ENCODE data around the gene FAM174C. TPM values are rescaled to one million over a fixed set of nuclear protein-coding genes. Genes with fewer than 3 reads are reported as not detected.
"Not testable (repeated sequence)": the region's sequence is repeated elsewhere in the genome, so short reads cannot be mapped to it uniquely, and the experiment has no call there.

Gene FAM174C
- total RNA-seq, 2 experiments from 2014 or later: 77.0 to 88.0 TPM

DNA sequence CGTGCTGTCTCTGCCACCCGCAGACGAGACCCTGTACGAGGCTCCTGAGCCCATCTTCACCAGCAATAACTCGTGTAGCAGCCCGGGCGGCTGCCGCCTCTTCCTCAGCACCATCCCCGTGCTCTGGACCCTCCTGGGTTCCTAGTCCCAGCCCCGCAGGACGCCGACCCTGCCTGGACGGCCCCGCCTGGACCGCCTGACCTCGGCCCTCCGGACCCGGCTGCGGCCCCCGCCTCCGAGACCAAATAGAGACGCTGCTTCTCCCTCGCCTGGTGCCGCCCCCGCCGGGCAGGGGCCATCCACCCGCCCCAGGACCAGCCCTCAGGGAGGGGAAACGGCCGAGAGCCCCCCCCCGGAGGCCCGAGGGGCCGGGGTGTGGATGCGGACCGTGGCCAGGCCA, 24.5 kb downstream of the FAM174C start:
- Mint-ChIP-seq H3K4me1 (ENCODE audit: low read depth) (no peaks in the 10 kb centered on the region), H3K9me3 (no peaks in the 10 kb centered on the region), H3K27ac (no peak overlapping the region), H3K27me3 (peaks cover 6% of the 10 kb centered on the region), H3K4me3 (no peak overlapping the region), H3K36me3 (ENCODE audit: low read depth) (no peaks in the 10 kb centered on the region)
- no peak for ATAC-seq
- intact Hi-C loops (cut with micrococcal nuclease): no loop called here
- POLR2A ChIA-PET: no interaction called here
- no peak for DNase-seq
- TF ChIP-seq, protein P1, sequence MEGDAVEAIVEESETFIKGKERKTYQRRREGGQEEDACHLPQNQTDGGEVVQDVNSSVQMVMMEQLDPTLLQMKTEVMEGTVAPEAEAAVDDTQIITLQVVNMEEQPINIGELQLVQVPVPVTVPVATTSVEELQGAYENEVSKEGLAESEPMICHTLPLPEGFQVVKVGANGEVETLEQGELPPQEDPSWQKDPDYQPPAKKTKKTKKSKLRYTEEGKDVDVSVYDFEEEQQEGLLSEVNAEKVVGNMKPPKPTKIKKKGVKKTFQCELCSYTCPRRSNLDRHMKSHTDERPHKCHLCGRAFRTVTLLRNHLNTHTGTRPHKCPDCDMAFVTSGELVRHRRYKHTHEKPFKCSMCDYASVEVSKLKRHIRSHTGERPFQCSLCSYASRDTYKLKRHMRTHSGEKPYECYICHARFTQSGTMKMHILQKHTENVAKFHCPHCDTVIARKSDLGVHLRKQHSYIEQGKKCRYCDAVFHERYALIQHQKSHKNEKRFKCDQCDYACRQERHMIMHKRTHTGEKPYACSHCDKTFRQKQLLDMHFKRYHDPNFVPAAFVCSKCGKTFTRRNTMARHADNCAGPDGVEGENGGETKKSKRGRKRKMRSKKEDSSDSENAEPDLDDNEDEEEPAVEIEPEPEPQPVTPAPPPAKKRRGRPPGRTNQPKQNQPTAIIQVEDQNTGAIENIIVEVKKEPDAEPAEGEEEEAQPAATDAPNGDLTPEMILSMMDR (IDR thresholded peaks at IDR 0.05): no peak
- CTCF ChIA-PET: no interaction called here

- ATAC-seq (no peak), DNase-seq (no peak)
- CTCF ChIA-PET: interaction anchor here (2.0 kb wide), 1 partner anchor 22 kb away, joined by 5 read pairs; no protein-coding TSS in a partner anchor
- no peaks in the 10 kb centered on the region for H3K4me1 Mint-ChIP-seq (ENCODE audit: low read depth)
- TF ChIP-seq, protein P1 (IDR thresholded peaks at IDR 0.05): no peak
- intact Hi-C loops (cut with micrococcal nuclease): no loop called here
- H3K27ac Mint-ChIP-seq: no peak overlapping the region
- H3K36me3 Mint-ChIP-seq (ENCODE audit: low read depth): no peaks in the 10 kb centered on the region
- H3K27me3 Mint-ChIP-seq: peaks cover 2% of the 10 kb centered on the region
- POLR2A ChIA-PET: no interaction called here
- no peak overlapping the region for H3K4me3 Mint-ChIP-seq
- H3K9me3 Mint-ChIP-seq: no peaks in the 10 kb centered on the region
Measured at GRCh38 chr19:1300744-1301490, 25.6 kb downstream of the FAM174C start.

GRCh38 chr19:1302533-1303239, 27.4 kb downstream of the FAM174C start:
- TF ChIP-seq, protein P1 (IDR thresholded peaks at IDR 0.05): no peak
- ATAC-seq (no peak), DNase-seq (no peak)
- POLR2A ChIA-PET: no interaction called here
- no peaks in the 10 kb centered on the region for H3K9me3 Mint-ChIP-seq
- intact Hi-C loops (cut with micrococcal nuclease): no loop called here
- H3K36me3 Mint-ChIP-seq (ENCODE audit: low read depth): no peaks in the 10 kb centered on the region
- peaks cover 2% of the 10 kb centered on the region for H3K27me3 Mint-ChIP-seq
- CTCF ChIA-PET: interaction anchor here (1.1 to 2.0 kb wide), 2 partner anchors 13 to 23 kb away, joined by 3 to 5 read pairs; no protein-coding TSS in a partner anchor
- H3K27ac Mint-ChIP-seq: no peak overlapping the region
- H3K4me3 Mint-ChIP-seq: no peak overlapping the region
- no peaks in the 10 kb centered on the region for H3K4me1 Mint-ChIP-seq (ENCODE audit: low read depth)

DNA sequence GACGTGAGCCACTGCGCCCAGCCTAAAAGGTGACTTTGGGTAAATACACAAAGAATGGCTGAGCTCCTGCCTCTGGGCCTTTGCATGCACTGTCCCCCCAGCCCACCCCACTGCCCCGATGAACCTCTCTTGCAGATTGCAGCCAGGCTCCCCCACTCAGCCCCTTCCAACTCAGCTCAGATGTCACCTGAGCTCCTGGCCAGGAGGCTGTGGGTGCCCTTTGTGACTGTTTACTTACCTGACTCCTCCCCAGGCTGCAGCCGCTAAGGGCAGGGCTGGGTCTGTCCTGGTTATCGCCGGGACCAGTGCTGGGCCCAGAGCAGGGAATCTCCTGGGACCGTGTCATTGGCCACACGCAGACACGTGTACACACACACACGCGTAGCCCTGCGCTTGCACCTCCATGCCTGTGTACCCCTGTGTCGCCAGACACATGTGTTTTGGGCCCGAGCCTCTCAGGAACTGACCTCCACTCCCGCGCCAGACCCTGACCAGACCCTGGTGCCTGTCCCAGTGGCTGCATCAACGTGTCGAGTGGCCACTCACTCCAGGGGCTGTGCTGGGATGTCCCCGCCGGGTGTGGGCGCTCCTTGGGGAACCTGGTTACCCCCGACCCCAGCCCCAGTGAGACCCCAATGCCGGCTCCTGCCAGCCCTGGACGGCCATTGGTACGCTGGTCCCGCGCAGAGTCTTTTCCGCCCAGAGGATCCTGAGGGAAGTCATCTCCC, 29.0 kb downstream of the FAM174C start:
- no peaks in the 10 kb centered on the region for H3K27me3 Mint-ChIP-seq
- H3K4me3 Mint-ChIP-seq: no peak overlapping the region
- ChIA-PET CTCF (no interaction called here), POLR2A (interaction anchor here (0.6 kb wide), 1 partner anchor 412 kb away, joined by 4 read pairs; no protein-coding TSS in a partner anchor)
- no peaks in the 10 kb centered on the region for H3K4me1 Mint-ChIP-seq (ENCODE audit: low read depth)
- no peaks in the 10 kb centered on the region for H3K36me3 Mint-ChIP-seq (ENCODE audit: low read depth)
- intact Hi-C loops (cut with micrococcal nuclease): no loop called here
- DNase-seq (no peak), ATAC-seq (no peak)
- TF ChIP-seq, protein P1 (IDR thresholded peaks at IDR 0.05): no peak
- H3K9me3 Mint-ChIP-seq: no peaks in the 10 kb centered on the region
- no peak overlapping the region for H3K27ac Mint-ChIP-seq

DNA sequence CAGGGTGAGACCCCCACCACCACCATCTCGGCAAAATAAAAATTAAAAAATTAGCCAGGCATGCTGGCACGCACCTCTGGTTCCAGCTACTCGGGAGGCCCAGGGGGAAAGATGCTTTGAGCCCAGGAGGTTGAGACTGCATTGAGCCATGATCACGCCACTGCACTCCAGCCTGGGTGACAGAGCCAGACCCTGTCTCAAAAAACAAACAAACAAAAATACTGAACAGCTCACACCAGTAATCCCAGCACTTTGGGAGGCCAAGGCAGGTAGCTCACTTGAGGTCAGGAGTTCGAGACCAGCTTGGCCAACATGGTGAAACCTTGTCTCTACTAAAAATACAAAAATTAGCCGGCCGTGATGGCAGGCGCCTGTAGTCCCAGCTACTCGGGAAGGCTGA, 30.0 kb downstream of the FAM174C start:
- H3K27me3 Mint-ChIP-seq; H3K36me3 Mint-ChIP-seq (ENCODE audit: low read depth); H3K4me3 Mint-ChIP-seq; POLR2A ChIA-PET; ATAC-seq; DNase-seq; H3K4me1 Mint-ChIP-seq (ENCODE audit: low read depth); CTCF ChIA-PET; intact Hi-C loops (cut with micrococcal nuclease); H3K27ac Mint-ChIP-seq; H3K9me3 Mint-ChIP-seq: not testable (repeated sequence)

Data from activated CD8-positive, alpha-beta T cell treated with anti-CD3 and anti-CD28 coated beads for 36 hours (primary cell).